HG03521 (cell line): ENCODE results near the gene LINGO4.

Experiments used
- ATAC-seq: cut with Tn5 transposase; IDR thresholded peaks from one replicate; pipeline ENCODE4 v1.9.1; 2021; ENCODE audit warnings: mild to moderate bottlenecking, moderate library complexity; ENCODE audit not compliant: unreplicated experiment

Gene LINGO4

GRCh38 chr1:151814971-151815545 lies 9.8 kb upstream of the LINGO4 start:
- ATAC-seq = no peak

GRCh38 chr1:151814426-151814825 lies 9.2 kb upstream of the LINGO4 start:
- no peak for ATAC-seq

GRCh38 chr1:151813271-151813977 lies 8.2 kb upstream of the LINGO4 start:
- ATAC-seq = no peak

- no peak for ATAC-seq
These were observed 6.0 kb upstream of the LINGO4 start for GRCh38 chr1:151811181-151811580.

- no peak for ATAC-seq
These were observed 4.9 kb upstream of the LINGO4 start for GRCh38 chr1:151809985-151810556.

GRCh38 chr1:151809290-151809984 lies 4.2 kb upstream of the LINGO4 start:
- no peak for ATAC-seq

- no peak for ATAC-seq
These were observed 2.5 kb upstream of the LINGO4 start for GRCh38 chr1:151807766-151808165.

GRCh38 chr1:151807131-151807530 lies 1.9 kb upstream of the LINGO4 start:
- ATAC-seq = no peak

GRCh38 chr1:151806170-151806569 lies 951 bp upstream of the LINGO4 start:
- ATAC-seq = no peak

GRCh38 chr1:151803915-151804314 lies 1.3 kb downstream of the LINGO4 start:
- no peak for ATAC-seq

- ATAC-seq = no peak
These were observed 2.1 kb downstream of the LINGO4 start for GRCh38 chr1:151803164-151803563.

- no peak for ATAC-seq
These were observed 2.8 kb downstream of the LINGO4 start for GRCh38 chr1:151802372-151802771.

GRCh38 chr1:151801846-151802245 lies 3.4 kb downstream of the LINGO4 start:
- no peak for ATAC-seq

GRCh38 chr1:151801310-151801820 lies 3.9 kb downstream of the LINGO4 start:
- no peak for ATAC-seq

- ATAC-seq = no peak
These were observed 4.4 kb downstream of the LINGO4 start for GRCh38 chr1:151800830-151801229.

- no peak for ATAC-seq
These were observed 5.8 kb downstream of the LINGO4 start for GRCh38 chr1:151799179-151800022.

GRCh38 chr1:151798571-151798970 lies 6.6 kb downstream of the LINGO4 start:
- ATAC-seq = no peak

GRCh38 chr1:151790940-151791651 lies 14.1 kb downstream of the LINGO4 start:
- no peak for ATAC-seq

GRCh38 chr1:151790071-151790939 lies 14.9 kb downstream of the LINGO4 start, which contains the start of gene TDRKH:
TDRKH (minus strand) TSS chr1:151790500; CDS start chr1:151783022, 7,478 bp downstream.
- peak; percentile 96 for ATAC-seq
